K562 (cell line): ENCODE measurements around the gene CRNN. TPM values are rescaled to one million over a fixed set of nuclear protein-coding genes. Genes with fewer than 3 reads are reported as not detected.

ENCODE experiments used
- ATAC-seq: fragments of 200-7000 bp; cut with Tn5 transposase; 3 replicates; pipeline ENCODE4 v1.9.1; 2020; ENCODE audit warnings: moderate library complexity
- BruUV-seq: library from RNA; stranded (reverse); fragments of 400-500 nt; replicated peaks from 2 replicates; lab custom pipeline; 2021; lab: Mats Ljungman, UMichigan
- CTCF ChIA-PET: fragments of 300-600 bp; formaldehyde crosslinking; extraction: SDS; loops from one replicate; lab custom pipeline; 2021; ENCODE audit warnings: low intra/inter-chr PET ratio; lab: Yijun Ruan, JAX
- POLR2A ChIA-PET: fragments of 300-600, 350-650 bp; sonication (Branson Sonifier 250); formaldehyde crosslinking; extraction: SDS; loops from one replicate; lab custom pipeline; 2021; ENCODE audit warnings: antibody characterized with exemption, inconsistent platforms; lab: Yijun Ruan, JAX
- DNase-seq, 4 experiments: peaks; one replicate each; pipeline versions ENCODE4 v3.0.0 to v3.0.0-alpha.2; 2011 to 2018; ENCODE audit warnings: low spot score in 3 of 4, mixed read lengths in 3 of 4; ENCODE audit errors: extremely low read depth in 1 of 4
- FAIRE-seq: peaks from 2 replicates; lab custom pipeline; 2011; peaks lifted over from hg19 to GRCh38; lab: Jason Lieb, UNC
- H2AFZ ChIP-seq: 2 replicates; pipeline ENCODE4 v1.6.0; 2011; ENCODE audit warnings: low read depth, low read length, control low read depth, inconsistent platforms
- H3K27ac ChIP-seq: fragments of 200-600 bp; 3 replicates; pipeline ENCODE4 v1.8.0; 2011; ENCODE audit warnings: low read depth, mild to moderate bottlenecking, control low read depth, inconsistent platforms, low read length, moderate library complexity, mixed read lengths; ENCODE audit errors: extremely low read depth
- H3K27me3 ChIP-seq, 2 experiments: fragments of 300-600 bp in 1 of 2; 2 replicates in 1 of 2; 3 replicates in 1 of 2; pipeline versions ENCODE4 v1.6.0 to v1.8.0; 2011; ENCODE audit warnings: inconsistent platforms in 2 of 2, low read length in 2 of 2, mild to moderate bottlenecking in 1 of 2, mixed read lengths in 1 of 2, moderate library complexity in 1 of 2; ENCODE audit not compliant: control insufficient read depth in 2 of 2, insufficient read depth in 2 of 2
- H3K36me3 ChIP-seq: fragments of 300-600 bp; 3 replicates; pipeline ENCODE4 v1.8.0; 2011; ENCODE audit warnings: mild to moderate bottlenecking, low read length, inconsistent platforms; ENCODE audit not compliant: control insufficient read depth, insufficient read depth
- H3K4me1 ChIP-seq, 2 experiments: fragments of 200-600 bp in 1 of 2; replicated peaks in 1 of 2; 2 replicates in 1 of 2; 3 replicates in 1 of 2; pipeline versions ENCODE4 v1.5.1 to v1.8.0; 2011; ENCODE audit warnings: inconsistent platforms in 2 of 2, low read length in 2 of 2, mild to moderate bottlenecking in 1 of 2, mixed read lengths in 1 of 2, moderate library complexity in 1 of 2; ENCODE audit not compliant: control insufficient read depth in 2 of 2, insufficient read depth in 2 of 2
- H3K4me2 ChIP-seq: 2 replicates; pipeline ENCODE4 v1.6.1; 2011; ENCODE audit warnings: low read length, control low read depth, inconsistent platforms, mixed read lengths; ENCODE audit not compliant: insufficient read depth
- H3K4me3 ChIP-seq: fragments of 200-600 bp; sonication (generic), shearing (Covaris generic); 2 replicates; pipeline ENCODE4 v1.5.1; 2016; ENCODE audit warnings: control low read depth, inconsistent platforms
- H3K79me2 ChIP-seq: fragments of 200-600 bp; 3 replicates; pipeline ENCODE4 v1.8.0; 2011; ENCODE audit warnings: low read length, inconsistent platforms; ENCODE audit not compliant: control insufficient read depth, insufficient read depth
- H3K9ac ChIP-seq, 2 experiments: 2 replicates each; pipeline versions ENCODE4 v1.6.0 to v1.6.1; 2011; ENCODE audit warnings: low read depth in 2 of 2, low read length in 2 of 2, control low read depth in 1 of 2, inconsistent platforms in 1 of 2, mild to moderate bottlenecking in 1 of 2, mixed read lengths in 1 of 2; ENCODE audit not compliant: insufficient read depth in 1 of 2
- H3K9me1 ChIP-seq: one replicate; pipeline ENCODE4 v1.6.0; 2011; ENCODE audit warnings: inconsistent platforms, mild to moderate bottlenecking, low read length, moderate library complexity; ENCODE audit not compliant: control insufficient read depth, insufficient read depth
- H3K9me3 ChIP-seq: replicated peaks from 2 replicates; pipeline ENCODE4 v1.5.1; 2011; ENCODE audit warnings: low read depth, low read length, inconsistent platforms; ENCODE audit not compliant: control insufficient read depth, insufficient read depth
- H4K20me1 ChIP-seq: replicated peaks from 2 replicates; pipeline ENCODE4 v1.6.1; 2011; ENCODE audit warnings: low read length, inconsistent platforms, mixed read lengths; ENCODE audit not compliant: control insufficient read depth, insufficient read depth
- CHD7 ChIP-seq: fragments of 200-600 bp; sonication (generic); IDR thresholded peaks from one replicate; pipeline ENCODE4 v1.6.1; 2012; ENCODE audit warnings: mild to moderate bottlenecking, low read depth, low read length, inconsistent platforms
- EZH2 ChIP-seq: IDR thresholded peaks from 2 replicates; pipeline ENCODE4 v1.6.1; 2012; ENCODE audit warnings: low read depth, mild to moderate bottlenecking, inconsistent platforms, low read length, borderline replicate concordance
- HDAC8 ChIP-seq: fragments of 450-650 bp; IDR thresholded peaks from 2 replicates; pipeline ENCODE4 v1.6.1; 2016; ENCODE audit warnings: mild to moderate bottlenecking, missing genetic modification characterization, moderate library complexity, missing compliant biosample characterization
- NCOA1 ChIP-seq: fragments of 450-650 bp; IDR thresholded peaks from 2 replicates; pipeline ENCODE4 v1.6.1; 2016; ENCODE audit warnings: low read depth
- PHF20 ChIP-seq: fragments of 450-650 bp; IDR thresholded peaks from 2 replicates; pipeline ENCODE4 v1.6.1; 2018; ENCODE audit not compliant: partially characterized antibody
- PHTF2 ChIP-seq: fragments of 250-450 bp; sonication (Bioruptor Pico); IDR thresholded peaks from 2 replicates; pipeline ENCODE4 v1.5.0; 2021; ENCODE audit warnings: mild to moderate bottlenecking
- RBM14 ChIP-seq: fragments of 200-400 bp; formaldehyde crosslinking; IDR thresholded peaks from 2 replicates; pipeline ENCODE4 v1.6.1; 2018; ENCODE audit warnings: low read depth, mild to moderate bottlenecking, low read length, moderate library complexity, borderline replicate concordance; ENCODE audit not compliant: insufficient read depth
- TCF3 ChIP-seq: sonication (generic); formaldehyde crosslinking; IDR thresholded peaks from 2 replicates; pipeline ENCODE4 v1.4.0; 2020; ENCODE audit warnings: mild to moderate bottlenecking, missing genetic modification reagents
- ZBED1 ChIP-seq: IDR thresholded peaks from 2 replicates; pipeline ENCODE4 v1.6.1; 2014
- ZNF561 ChIP-seq: fragments of 450-650 bp; formaldehyde crosslinking; conservative IDR thresholded peaks from 2 replicates; pipeline ENCODE4 v1.4.0; 2020; ENCODE audit warnings: mild to moderate bottlenecking, moderate library complexity
- ZSCAN32 ChIP-seq: fragments of 450-650 bp; formaldehyde crosslinking; IDR thresholded peaks from 2 replicates; pipeline ENCODE4 v1.4.0; 2020; ENCODE audit warnings: mild to moderate bottlenecking, moderate library complexity
- WGBS: fragments of 100-300 bp; shearing (Covaris generic); methylation state at CpG from one replicate; pipeline ENCODE4 v1.1.6; 2016; ENCODE audit warnings: low coverage, mixed read lengths; ENCODE audit not compliant: insufficient coverage; ENCODE audit errors: missing lambda C conversion rate; 5-methylcytosine and 5-hydroxymethylcytosine counted together
- in situ Hi-C: fragments of 300-500 bp; cut with MboI; formaldehyde crosslinking; loops from 4 replicates; pipeline ENCODE4 v1.15.0; 2018; ENCODE audit warnings: inconsistent platforms, mixed read lengths
- intact Hi-C: fragments of 100-400 bp; cut with micrococcal nuclease; formaldehyde crosslinking; loops from 2 replicates; pipeline ENCODE4 v1.14.2; 2022
- polyA plus RNA-seq, 8 experiments: library from polyadenylated mRNA; depleted of rRNA in 4 of 8; stranded (reverse) in 5 of 8; unstranded in 3 of 8; fragments of >200 nt; fragmentation: Nextera tagmentation in 2 of 8; fragmentation: Illumina TruSeq in 1 of 8; extraction: Ambion mirVana in 2 of 8; extraction: Trizol in 1 of 8; gene quantifications; 2 replicates each; pipeline versions ENCODE4 v1.2.1 to v1.2.3, GENCODE V29; 2011 to 2014; ENCODE audit warnings: inconsistent platforms in 1 of 8, missing spikeins in 1 of 8
- total RNA-seq, 7 experiments: library from RNA; depleted of rRNA in 6 of 7; stranded (reverse); fragments of >200 nt in 6 of 7; fragmentation: Illumina TruSeq in 2 of 7; extraction: Trizol in 2 of 7; gene quantifications; 2 replicates each; pipeline versions ENCODE4 v1.2.1 to v1.2.3, GENCODE V29; 2011 to 2021; ENCODE audit warnings: low replicate concordance in 1 of 7
- TF ChIP-seq, protein P1 (sequence below): sonication (generic); formaldehyde crosslinking; IDR thresholded peaks from 2 replicates; pipeline ENCODE4 v1.8.1; 2022; ENCODE audit warnings: missing genetic modification reagents

CRNN gene
- total and polyA plus RNA-seq, 9 of the 15 experiments (the other 6 are each of a cell fraction or from before 2014, with no cell fraction given) = not detected

DNA sequence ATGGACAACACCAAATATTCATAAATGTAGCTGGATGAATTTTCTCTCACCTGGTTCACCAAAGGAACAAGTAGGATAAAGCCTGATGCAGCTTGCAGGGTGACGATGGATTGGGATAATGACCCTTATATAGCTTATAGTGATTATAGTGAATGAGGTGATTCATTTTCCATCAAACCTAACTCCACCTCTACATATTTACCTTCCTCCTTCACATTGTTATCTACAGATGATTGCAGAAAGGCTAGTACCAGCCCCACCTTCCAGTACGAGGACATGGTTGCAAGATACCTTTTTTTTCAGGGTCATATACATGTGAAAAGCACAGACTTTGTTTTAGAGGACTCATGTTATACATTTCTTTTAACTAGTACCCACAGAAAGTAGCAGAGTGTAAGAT lies 54.2 kb downstream of the CRNN start, which contains the start of gene FLG2:
TSS of gene FLG2 (minus strand) at position 101 of the 400 bp plus-strand sequence. CDS start 1,122 bp downstream, outside the sequence.
- H2AFZ ChIP-seq = no peak within 1 kb of the TSS
- H3K27me3 ChIP-seq = no peaks in the 10 kb centered on the region
- in situ Hi-C loops (no loop called here), intact Hi-C loops (no loop called here)
- H3K9ac ChIP-seq = no peak within 1 kb of the TSS
- H3K36me3 ChIP-seq = no peaks in the 10 kb centered on the region
- no peak within 1 kb of the TSS for H3K27ac ChIP-seq
- ChIA-PET POLR2A (interaction anchor here (1.3 kb wide), 1 partner anchor 8 kb away, joined by 3 read pairs; no protein-coding TSS in a partner anchor), CTCF (no interaction called here)
- no peaks in the 10 kb centered on the region for H3K79me2 ChIP-seq
- BruUV-seq = no TSS peak
- DNase-seq (no peak), ATAC-seq (no peak), FAIRE-seq (no peak)
- 0% methylated on average over 2 of the region's 2 CpGs for WGBS
- no peaks in the 10 kb centered on the region for H3K9me1 ChIP-seq
- no peaks in the 10 kb centered on the region for H4K20me1 ChIP-seq
- no peak within 1 kb of the TSS for H3K4me2 ChIP-seq
- H3K4me1 ChIP-seq = no peaks in the 10 kb centered on the region
- H3K9me3 ChIP-seq = no peaks in the 10 kb centered on the region
- H3K4me3 ChIP-seq = no peak within 1 kb of the TSS
- TF ChIP-seq CHD7 (no peak), EZH2 (no peak), ZBED1 (no peak), PHTF2 (no peak), RBM14 (no peak), NCOA1 (no peak), ZNF561 (CRISPR knock-in tag) (no peak), HDAC8 (no peak), PHF20 (no peak), ZSCAN32 (CRISPR knock-in tag) (no peak), TCF3 (CRISPR knock-in tag) (no peak)
- TF ChIP-seq, protein P1, sequence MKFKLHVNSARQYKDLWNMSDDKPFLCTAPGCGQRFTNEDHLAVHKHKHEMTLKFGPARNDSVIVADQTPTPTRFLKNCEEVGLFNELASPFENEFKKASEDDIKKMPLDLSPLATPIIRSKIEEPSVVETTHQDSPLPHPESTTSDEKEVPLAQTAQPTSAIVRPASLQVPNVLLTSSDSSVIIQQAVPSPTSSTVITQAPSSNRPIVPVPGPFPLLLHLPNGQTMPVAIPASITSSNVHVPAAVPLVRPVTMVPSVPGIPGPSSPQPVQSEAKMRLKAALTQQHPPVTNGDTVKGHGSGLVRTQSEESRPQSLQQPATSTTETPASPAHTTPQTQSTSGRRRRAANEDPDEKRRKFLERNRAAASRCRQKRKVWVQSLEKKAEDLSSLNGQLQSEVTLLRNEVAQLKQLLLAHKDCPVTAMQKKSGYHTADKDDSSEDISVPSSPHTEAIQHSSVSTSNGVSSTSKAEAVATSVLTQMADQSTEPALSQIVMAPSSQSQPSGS (CRISPR knock-in tag) = no peak
